ENCODE results near the gene YEATS2.

YEATS2 gene

GRCh38 chr3:183837390-183837789 lies 139.8 kb downstream of the YEATS2 start:
- DNase-seq (ENCODE audit: low read depth), result no peak

DNA sequence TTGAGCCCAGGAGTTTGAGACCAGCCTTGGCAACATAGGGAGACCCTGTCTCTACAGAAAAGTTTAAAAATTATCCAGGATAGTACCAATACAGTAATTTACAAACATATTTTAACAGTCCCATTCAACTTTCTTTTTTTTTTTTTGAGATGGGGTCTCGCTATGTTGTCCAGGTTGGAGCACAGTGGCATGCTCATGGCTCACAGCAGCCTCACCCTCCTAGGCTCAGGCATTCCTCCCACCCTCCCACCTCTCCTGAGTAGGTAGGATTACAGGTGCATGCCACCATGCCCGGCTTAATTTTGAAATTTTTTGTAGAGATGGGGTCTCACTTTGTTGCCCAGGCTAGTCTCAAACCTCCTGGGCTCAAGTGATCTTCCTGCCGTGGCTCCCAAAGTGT lies 140.3 kb downstream of the YEATS2 start:
- no peak for DNase-seq (ENCODE audit: low read depth)

DNA sequence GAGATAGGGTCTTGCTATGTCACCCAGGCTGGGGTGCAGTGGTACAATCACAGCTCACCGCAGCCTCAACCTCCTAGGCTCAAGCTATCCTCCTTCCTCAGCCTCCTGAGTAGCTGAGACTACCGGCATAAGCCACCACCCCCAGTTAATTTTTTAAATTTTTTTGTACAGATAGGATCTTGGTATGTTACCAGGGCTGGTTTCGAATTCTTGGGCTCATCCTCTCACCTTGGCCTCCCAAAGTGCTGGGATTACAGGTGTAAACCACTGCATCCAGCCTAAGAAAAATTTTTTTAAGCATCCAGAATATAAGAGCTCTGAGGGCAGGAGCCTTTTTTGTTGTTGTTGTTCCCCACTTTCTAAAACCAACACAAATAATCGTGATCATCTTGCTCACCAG lies 142.2 kb downstream of the YEATS2 start:
- no peak for DNase-seq (ENCODE audit: low read depth)

GRCh38 chr3:183844606-183845005 lies 147.0 kb downstream of the YEATS2 start:
- DNase-seq (ENCODE audit: low read depth), result peak; percentile 86

DNA sequence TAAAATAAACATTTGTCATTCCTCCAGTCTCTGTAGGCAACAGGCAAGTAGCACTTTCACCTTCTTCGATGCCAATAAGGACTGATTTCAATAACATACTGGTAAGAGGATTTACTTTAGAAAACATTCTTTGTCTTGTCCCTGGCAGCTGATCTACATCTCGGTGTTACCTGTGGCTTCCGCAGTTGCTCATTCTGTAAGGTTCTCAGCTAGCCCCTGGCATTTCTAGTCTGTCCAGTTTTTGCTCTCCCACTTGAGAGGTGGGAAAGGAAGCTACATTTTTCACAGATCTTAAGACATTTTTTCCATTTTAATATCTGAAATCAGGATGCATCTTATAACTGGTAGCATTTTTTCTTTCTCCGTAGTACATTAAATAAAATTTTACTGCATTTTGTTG lies 147.5 kb downstream of the YEATS2 start:
- DNase-seq (ENCODE audit: low read depth), result no peak

DNA sequence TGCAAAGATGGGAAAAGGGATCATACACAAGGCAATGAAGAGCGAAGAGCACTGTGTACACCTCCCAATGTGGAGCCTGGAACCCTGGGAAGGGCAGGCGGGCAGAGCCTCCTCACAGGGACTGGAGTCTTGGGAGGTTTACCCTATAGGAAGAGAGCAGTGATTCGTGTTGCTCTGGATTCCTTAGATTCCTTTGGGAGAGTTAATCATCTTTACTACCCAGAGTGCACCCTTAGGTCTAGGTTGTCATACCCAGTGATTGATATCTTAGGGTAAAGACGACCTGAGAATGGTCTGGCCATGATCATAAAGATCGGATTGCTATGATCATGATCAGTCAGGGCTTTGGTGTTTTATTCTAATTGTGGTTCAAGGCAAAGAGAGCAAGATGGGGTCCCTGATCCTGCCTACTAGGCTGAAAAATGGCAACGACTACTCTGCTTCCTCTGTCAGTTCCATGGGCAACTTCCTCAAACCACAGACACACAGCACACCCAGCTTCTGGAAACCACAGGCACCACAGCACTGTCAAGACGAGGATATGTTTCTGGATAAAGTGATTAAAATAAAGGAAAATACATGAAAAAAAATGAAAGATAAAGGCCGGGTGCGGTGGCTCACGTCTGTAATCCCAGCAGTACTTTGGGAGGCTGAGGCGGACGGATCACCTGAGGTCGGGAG lies 148.2 kb downstream of the YEATS2 start:
- DNase-seq (ENCODE audit: low read depth), result peak; percentile 84

- no peak for DNase-seq (ENCODE audit: low read depth)
Observed at GRCh38 chr3:183854318-183855035, 156.9 kb downstream of the YEATS2 start.

DNA sequence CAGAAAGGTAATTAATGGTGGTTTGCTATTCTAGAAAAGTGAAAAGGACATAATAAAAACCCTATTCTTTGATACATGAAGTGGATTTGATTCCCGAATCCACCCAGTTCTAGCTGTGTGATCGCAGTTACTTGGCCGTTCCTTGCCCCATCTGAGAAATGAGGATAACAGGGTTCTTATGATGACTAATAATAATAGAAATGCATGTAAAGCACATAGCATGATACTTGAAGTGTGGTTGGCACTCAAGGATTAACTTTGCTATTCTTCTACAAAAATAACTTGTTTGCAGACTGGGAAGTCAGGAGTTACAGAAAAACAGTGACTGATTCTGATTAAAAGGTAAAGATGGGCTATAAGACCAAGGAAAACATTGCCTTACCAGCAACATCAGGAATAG lies 160.3 kb downstream of the YEATS2 start:
- DNase-seq (ENCODE audit: low read depth), result peak; percentile 73

Data from amniotic epithelial cell (primary cell).